Body of pancreas (tissue), 4 donors: ENCODE data around the gene ILF3. TPM values are rescaled to one million over a fixed set of nuclear protein-coding genes. Genes with fewer than 3 reads are reported as not detected.

ENCODE experiments used
- ATAC-seq: fragments of 150-250 bp; one replicate; pipeline ENCODE4 v1.9.1; 2016
- DNase-seq, 4 donors: peaks; one replicate each; pipeline ENCODE4 v3.0.0-alpha.2; 2019
- H3K27ac ChIP-seq, 4 donors: fragments of 200-600 bp; sonication (generic); 1 replicate in 3 of 4; 2 replicates in 1 of 4; pipeline versions ENCODE4 v1.5.1 to v1.6.1; 2016 to 2019; ENCODE audit warnings: mild to moderate bottlenecking in 1 of 4, mixed read lengths in 1 of 4, moderate library complexity in 1 of 4
- H3K27me3 ChIP-seq, 2 donors: fragments of 200-600 bp; sonication (generic); one replicate each; pipeline ENCODE4 v1.6.0; 2016; ENCODE audit warnings: mild to moderate bottlenecking in 1 of 2
- H3K36me3 ChIP-seq, 2 donors: fragments of 200-600 bp; sonication (generic); replicated peaks in 1 of 2; 2 replicates each; pipeline ENCODE4 v1.5.1; 2016; ENCODE audit warnings: low read depth in 2 of 2; ENCODE audit not compliant: insufficient read depth in 1 of 2
- H3K4me1 ChIP-seq: fragments of 200-600 bp; sonication (generic); one replicate; pipeline ENCODE4 v1.6.0; 2016
- H3K4me3 ChIP-seq, 2 donors: fragments of 200-600 bp; sonication (generic); 1 replicate in 1 of 2; 2 replicates in 1 of 2; pipeline ENCODE4 v1.5.1; 2016 to 2019
- H3K9me3 ChIP-seq, 3 donors: fragments of 200-600 bp; sonication (generic); 1 replicate in 2 of 3; 2 replicates in 1 of 3; pipeline ENCODE4 v1.5.1; 2016
- CTCF ChIP-seq, 7 experiments: fragments of 450-650 bp in 4 of 7; fragments of 200-600 bp in 3 of 7; sonication (generic) in 3 of 7; IDR thresholded peaks; one replicate each; pipeline ENCODE4 v1.5.1; 2016 to 2019; ENCODE audit warnings: antibody characterized with exemption in 7 of 7
- POLR2A ChIP-seq, 3 donors: fragments of 450-650 bp; IDR thresholded peaks; one replicate each; pipeline ENCODE4 v1.6.1; 2016; ENCODE audit warnings: antibody characterized with exemption in 3 of 3, mild to moderate bottlenecking in 2 of 3
- WGBS, 2 donors: methylation state at CpG; one replicate each; pipeline ENCODE4 v1.1.5; 2017; 5-methylcytosine and 5-hydroxymethylcytosine counted together
- intact Hi-C: fragments of 100-400 bp; cut with DNase I; formaldehyde crosslinking; loops from one replicate; pipeline ENCODE4 v1.15.1; 2023
- total RNA-seq, 2 donors: library from RNA; depleted of rRNA; stranded (reverse); fragments of >200 nt; gene quantifications; one replicate each; pipeline ENCODE4 v1.1.0, GENCODE V29; 2016

Gene ILF3
- total RNA-seq, 2 donors from 2014 or later, result 90.3 to 150 TPM

- no peaks in the 10 kb centered on the region for H3K9me3 ChIP-seq
- no peak for ATAC-seq
- intact Hi-C loops, result no loop called here
- DNase-seq, result no peak
- no peak for TF ChIP-seq CTCF (IDR thresholded peaks at IDR 0.05)
- TF ChIP-seq POLR2A (IDR thresholded peaks at IDR 0.05), result no peak
- no peaks in the 10 kb centered on the region for H3K27me3 ChIP-seq
- WGBS, 2 donors, result 77 to 87% methylated on average over 13 to 14 of the region's 14 CpGs
- no peak overlapping the region for H3K4me3 ChIP-seq
- no peak overlapping the region for H3K27ac ChIP-seq
- peaks cover 33% of the 10 kb centered on the region for H3K4me1 ChIP-seq
- H3K36me3 ChIP-seq, result no peaks in the 10 kb centered on the region
These were observed 73.6 kb downstream of the ILF3 start for GRCh38 chr19:10727685-10728201.

- Histone ChIP-seq H3K9me3 (no peaks in the 10 kb centered on the region), H3K4me3 (no peak overlapping the region), H3K27me3 (no peaks in the 10 kb centered on the region), H3K4me1 (peaks cover 29% of the 10 kb centered on the region), H3K36me3 (no peaks in the 10 kb centered on the region), H3K27ac (peak overlapping the region in 1 of 4 donors; percentile 34)
- ATAC-seq (no peak), DNase-seq (peak in 1 of 4 donors; percentile 45)
- intact Hi-C loops, result no loop called here
- WGBS, 2 donors, result 88 to 94% methylated on average over 14 of the region's 14 CpGs
- no peak for TF ChIP-seq POLR2A (IDR thresholded peaks at IDR 0.05)
- TF ChIP-seq CTCF (IDR thresholded peaks at IDR 0.05), result no peak
These were observed 75.3 kb downstream of the ILF3 start for GRCh38 chr19:10729411-10729810.

DNA sequence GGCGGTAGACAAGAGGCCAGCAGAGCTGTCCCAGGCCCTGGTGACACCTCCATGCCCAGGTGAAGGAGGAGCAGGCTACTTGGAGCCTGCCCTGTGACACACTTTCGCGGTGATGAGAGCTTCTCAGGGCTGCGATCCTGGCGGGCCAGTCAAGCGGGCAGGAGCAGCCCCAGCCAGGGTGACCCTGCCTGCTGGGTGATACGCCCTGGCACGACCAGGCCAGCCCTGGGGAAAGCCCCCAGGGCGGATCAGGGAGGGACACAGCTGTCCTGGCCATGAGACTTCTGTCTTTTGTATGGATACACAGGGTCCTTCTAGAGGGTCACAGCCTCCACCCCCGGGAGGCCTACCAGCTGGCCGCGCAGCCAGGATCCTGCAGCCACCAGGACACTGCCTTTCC is 76.8 kb downstream of the ILF3 start:
- Histone ChIP-seq H3K9me3 (no peaks in the 10 kb centered on the region), H3K27me3 (no peaks in the 10 kb centered on the region), H3K4me3 (no peak overlapping the region), H3K36me3 (no peaks in the 10 kb centered on the region), H3K27ac (peak overlapping the region in 2 of 4 donors; percentile 25 to 51), H3K4me1 (peaks cover 42% of the 10 kb centered on the region)
- DNase-seq (no peak), ATAC-seq (no peak)
- intact Hi-C loops, result no loop called here
- TF ChIP-seq CTCF (IDR thresholded peaks at IDR 0.05) (no peak), POLR2A (IDR thresholded peaks at IDR 0.05) (no peak)
- WGBS, 2 donors, result 85 to 97% methylated on average over 3 to 10 of the region's 12 CpGs

DNA sequence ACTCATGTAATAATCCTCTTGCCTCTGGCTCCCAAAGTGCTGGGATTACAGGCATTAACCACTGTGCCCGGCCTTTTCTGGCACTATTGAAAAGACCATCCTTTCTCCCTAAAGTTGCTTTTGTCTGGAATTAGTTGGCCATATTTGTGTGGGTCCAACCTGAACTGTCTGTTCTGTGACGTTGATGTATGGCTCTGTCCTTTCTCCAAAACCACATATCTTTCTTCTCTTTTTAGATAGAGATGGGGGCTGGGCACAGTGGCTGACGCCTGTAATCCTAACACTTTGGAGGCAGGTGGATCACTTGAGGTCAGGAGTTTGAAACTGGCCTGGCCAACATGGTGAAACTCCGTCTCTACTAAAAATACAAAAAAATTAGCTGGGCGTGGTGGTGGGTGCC is 81.6 kb downstream of the ILF3 start:
- no peaks in the 10 kb centered on the region for H3K9me3 ChIP-seq
- WGBS, 2 donors, result 75 to 89% methylated on average over 5 of the region's 5 CpGs
- no peak for ATAC-seq
- peaks cover 60% of the 10 kb centered on the region for H3K4me1 ChIP-seq
- no peak overlapping the region for H3K4me3 ChIP-seq
- intact Hi-C loops, result no loop called here
- H3K27ac ChIP-seq, result no peak overlapping the region
- no peak for DNase-seq
- no peaks in the 10 kb centered on the region for H3K27me3 ChIP-seq
- TF ChIP-seq CTCF (IDR thresholded peaks at IDR 0.05) (no peak), POLR2A (IDR thresholded peaks at IDR 0.05) (no peak)
- no peaks in the 10 kb centered on the region for H3K36me3 ChIP-seq

DNA sequence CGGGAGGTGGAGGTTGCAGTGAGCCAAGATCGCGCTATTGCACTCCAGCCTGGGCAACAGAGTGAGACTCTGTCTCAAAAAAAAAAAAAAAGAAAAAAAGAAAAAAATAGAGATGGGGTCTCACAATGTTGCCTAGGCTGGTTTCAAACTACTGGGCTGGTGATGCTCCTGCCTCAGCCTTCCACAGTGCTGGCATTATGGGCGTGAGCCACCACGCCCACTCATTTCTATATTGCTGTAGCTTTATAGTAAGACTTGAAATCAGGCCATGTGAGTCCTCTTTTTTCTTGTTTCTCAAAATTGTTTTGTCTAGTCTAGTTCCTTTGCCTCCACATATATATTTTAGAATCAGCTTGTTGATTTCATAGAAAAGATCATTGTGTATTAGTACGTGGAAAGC is 82.0 kb downstream of the ILF3 start:
- TF ChIP-seq POLR2A (IDR thresholded peaks at IDR 0.05) (no peak), CTCF (IDR thresholded peaks at IDR 0.05) (no peak)
- H3K27me3 ChIP-seq, result no peaks in the 10 kb centered on the region
- H3K9me3 ChIP-seq, result no peaks in the 10 kb centered on the region
- ATAC-seq (no peak), DNase-seq (no peak)
- H3K36me3 ChIP-seq, result no peaks in the 10 kb centered on the region
- H3K4me3 ChIP-seq, result no peak overlapping the region
- intact Hi-C loops, result no loop called here
- no peak overlapping the region for H3K27ac ChIP-seq
- 91 to 95% methylated on average over 6 of the region's 6 CpGs for WGBS, 2 donors
- peaks cover 59% of the 10 kb centered on the region for H3K4me1 ChIP-seq
